NCI-H2081 treated with DMSO at 0.1 percent for 48 hours (cell line): ENCODE data around the gene PEF1.

Experiments used
- DNase-seq: peaks from one replicate; lab custom pipeline; 2025; lab: John Stamatoyannopoulos, UW

The PEF1 gene

DNA sequence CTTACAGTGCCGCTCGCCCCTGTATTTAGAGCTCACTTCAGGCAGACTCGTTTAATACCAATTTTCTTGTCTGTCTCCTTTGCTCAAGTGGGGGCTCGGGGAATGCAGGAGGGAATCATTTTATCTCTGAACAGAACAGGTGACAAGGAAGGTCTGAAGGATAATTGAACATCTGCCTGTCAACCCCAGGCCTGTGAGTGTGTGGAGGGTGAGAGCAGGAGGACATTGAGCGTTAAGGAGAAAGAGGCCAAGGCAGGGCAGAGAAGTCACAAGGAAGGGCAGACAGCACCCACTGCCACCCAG lies 9.7 kb upstream of the PEF1 start:
- no peak for DNase-seq

DNA sequence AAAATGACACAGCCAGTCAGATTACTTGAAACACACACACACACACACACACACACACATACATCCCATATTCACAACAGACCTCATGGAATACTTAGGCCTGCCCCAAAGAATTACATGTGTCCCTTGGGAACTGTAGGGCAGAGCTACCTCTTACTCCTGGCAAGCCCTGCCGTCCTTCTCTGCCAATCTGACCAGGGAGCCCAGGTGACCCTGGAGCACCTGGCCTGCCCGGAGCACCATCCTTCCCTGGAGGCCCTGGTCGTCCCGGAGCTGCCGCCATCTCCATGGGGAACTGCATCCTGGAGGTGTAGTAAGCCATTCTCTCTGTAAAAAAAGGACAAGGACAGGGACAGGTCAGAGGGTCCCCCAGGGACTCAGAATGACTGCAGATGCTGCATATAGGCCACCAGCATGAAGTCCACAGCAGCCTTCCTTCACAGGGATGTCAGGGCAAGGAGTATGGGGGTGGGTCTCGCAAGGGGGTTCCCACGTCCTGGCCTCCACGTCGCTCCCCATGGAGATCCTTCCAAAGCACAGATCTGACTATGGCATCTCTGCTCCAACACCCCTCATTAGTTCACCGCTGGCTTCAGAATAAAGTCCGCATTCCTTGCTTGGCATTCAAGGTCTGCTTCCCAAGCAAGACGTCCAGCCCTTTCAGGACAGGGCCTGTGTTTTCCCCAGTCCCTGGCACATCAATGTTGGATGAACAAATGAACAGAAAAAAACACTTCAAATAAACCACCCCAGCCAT lies 9.2 kb upstream of the PEF1 start:
- DNase-seq: no peak

DNA sequence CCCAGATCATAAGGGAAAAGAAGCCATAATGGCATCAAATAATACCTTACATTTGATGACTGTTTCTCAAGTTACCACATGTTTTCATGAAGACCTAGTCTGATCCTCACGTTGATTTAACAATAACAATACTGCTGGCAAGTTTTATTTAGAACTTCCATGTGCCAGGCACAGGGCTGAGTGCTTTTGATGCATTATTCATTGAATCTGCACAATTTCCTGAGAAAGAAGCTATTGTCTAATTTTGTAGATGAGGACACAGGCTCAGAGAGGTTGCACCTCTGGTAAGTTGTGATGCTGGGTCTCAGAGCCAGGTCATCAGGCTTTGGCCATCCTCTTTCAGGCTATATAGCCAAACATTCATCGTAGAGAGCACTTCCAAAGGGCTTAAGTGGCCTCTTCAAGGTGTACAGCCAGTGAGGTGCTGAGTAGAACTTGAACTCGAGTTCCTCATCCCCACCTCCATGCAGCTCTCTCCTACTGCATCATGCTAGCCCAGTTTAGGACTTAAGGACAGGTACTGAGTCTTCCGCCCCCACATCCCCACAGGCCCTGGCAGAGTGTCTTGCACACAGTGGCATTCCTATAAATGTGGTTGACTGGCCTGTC lies 8.3 kb upstream of the PEF1 start:
- no peak for DNase-seq

DNA sequence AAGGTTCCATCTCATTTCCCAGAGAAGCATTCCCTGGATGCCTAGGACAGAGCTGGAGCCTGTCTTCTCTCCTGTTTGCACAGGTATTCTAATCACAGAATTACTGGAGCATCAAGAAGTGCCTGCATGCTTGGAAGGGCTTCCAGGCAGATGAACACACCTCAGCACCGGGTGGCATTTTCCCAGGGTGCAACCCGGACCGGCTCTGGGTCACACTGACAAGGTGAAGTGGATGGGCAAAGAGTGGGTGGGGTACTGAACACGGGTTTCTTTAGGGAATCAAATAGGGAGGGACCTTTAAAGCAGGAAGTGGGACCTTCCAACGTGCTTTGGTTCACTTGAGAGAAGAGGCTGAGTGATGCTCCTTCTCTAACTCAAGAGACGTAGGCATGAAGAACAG lies 7.1 kb upstream of the PEF1 start:
- no peak for DNase-seq

DNA sequence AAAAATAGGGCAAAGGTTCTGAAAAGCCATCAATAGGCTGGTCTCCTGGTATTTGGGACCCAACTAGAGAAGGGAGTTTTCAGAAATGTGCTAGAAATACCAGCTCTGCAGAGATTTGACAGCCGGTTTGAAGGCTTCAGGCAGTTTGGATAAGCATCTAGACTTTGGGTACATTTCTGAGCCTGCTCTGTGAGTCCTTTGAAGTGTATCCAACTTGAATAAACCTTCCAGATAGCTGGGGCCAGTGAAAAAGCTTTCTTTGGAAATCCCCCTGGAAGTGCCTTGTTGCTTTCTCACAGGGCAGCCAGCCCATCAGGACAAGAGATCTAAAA lies 6.4 kb upstream of the PEF1 start:
- DNase-seq: no peak

DNA sequence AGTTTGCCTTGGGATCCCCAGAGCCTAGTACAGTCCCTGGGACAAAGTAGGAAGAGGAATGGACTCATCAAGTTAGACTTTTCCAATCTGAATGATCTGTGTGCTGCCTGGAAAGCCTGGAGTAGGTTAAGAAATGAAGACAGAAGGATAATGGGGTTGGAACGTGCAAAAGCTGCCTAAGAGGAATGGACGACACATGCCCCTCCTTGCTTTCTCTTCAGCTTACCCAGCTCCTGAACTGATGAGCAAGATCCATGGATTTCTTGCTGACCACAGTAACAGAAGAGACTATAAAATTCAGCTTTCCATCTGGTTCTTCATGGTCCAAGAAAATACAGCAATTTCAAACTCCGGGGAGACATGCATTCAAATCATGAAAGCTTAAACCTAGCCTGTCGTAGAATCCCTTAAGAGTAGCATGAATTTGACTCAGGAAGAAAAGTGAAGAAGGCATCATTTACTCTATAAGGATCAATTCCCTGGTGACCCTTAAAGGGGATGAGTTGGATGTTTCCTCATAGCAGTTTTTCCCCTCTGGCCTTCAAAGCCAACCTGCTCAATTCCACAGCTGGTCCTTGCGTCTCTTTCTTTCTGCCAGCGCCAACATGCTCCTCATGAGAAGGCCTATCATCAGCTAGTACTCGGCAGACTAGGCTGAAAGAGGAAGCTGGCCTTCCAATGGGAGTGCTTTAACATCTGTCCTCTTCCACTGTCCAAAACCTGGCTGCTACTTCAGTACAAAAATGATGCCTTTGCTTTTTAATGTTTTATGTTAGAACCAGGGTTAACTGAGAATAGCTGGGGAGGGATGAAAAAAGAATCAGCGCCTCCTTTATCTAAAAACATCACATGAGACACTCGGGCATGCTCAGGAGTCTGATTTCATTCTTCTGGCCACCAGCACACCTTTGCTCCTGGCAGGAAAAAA lies 5.7 kb upstream of the PEF1 start:
- no peak for DNase-seq

DNA sequence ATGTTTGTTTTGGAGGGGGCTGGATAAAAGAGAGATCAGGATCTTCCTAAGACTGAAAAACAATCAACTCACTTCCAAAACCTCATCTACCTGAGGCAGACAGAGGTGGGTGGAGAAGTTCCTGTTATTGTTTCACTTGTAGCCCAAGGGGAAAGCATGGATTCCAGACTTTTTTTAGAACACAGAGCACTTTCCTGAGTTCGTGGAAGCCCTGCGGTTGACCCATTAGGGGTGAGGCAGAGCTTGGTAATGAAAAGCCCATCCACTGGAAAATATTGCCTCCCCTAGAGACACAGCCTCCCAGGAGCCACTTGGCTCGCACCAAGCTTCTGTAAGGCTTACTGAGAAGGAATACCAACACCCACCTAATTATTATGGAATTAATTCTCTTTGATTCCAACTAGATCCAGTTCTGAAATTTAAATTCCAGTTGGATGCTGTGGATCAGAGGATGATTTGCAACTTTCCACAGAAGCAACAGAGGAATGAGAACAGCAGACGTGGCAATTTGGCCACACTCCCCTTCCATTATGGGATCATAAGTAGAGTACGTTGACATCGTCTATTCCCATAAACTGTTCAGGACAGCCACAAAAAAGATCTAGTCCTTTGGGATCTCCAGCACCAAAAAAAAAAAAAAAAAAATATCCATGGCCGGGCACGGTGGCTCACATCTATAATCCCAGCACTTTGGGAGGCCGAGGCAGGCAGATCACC lies 4.1 kb upstream of the PEF1 start:
- DNase-seq: no peak

DNA sequence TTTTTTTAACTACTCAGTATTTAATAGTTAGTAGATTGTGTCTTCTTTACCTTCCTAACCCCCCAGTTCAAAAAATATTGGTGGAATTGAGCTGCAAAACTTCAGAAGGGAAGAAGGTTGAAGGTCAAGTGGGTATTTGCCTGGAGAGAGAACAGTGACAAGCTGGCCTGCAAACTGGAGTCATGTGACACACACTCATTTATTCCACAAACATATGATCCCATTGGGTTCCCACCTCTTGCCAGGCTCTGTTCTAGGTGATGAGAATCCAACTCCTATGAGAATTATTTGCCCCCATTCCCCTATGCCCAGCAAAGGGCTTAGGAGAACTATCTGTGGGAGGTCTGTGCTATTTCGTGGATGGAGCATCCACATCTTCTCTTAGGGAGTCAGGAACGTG lies 3.5 kb upstream of the PEF1 start:
- no peak for DNase-seq

DNA sequence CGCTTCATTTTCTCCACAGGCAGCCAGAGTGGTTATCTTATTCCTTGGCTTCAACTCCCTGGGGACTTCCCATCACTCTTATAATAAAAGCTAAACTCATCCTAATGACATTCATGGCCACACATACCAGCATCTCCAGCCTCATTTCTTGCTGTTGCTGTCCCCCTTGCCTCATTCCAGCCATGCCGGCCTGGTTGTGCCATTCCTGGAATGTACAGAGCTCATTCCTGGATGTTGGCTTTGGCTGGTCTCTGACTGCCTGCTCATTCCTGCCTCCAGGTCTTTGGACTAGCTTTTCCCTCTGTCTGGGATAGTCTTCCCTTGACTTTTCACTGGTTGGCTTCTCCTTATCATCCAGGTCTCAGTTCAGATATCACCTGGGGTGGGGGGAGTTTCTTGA lies 2.4 kb upstream of the PEF1 start:
- no peak for DNase-seq

DNA sequence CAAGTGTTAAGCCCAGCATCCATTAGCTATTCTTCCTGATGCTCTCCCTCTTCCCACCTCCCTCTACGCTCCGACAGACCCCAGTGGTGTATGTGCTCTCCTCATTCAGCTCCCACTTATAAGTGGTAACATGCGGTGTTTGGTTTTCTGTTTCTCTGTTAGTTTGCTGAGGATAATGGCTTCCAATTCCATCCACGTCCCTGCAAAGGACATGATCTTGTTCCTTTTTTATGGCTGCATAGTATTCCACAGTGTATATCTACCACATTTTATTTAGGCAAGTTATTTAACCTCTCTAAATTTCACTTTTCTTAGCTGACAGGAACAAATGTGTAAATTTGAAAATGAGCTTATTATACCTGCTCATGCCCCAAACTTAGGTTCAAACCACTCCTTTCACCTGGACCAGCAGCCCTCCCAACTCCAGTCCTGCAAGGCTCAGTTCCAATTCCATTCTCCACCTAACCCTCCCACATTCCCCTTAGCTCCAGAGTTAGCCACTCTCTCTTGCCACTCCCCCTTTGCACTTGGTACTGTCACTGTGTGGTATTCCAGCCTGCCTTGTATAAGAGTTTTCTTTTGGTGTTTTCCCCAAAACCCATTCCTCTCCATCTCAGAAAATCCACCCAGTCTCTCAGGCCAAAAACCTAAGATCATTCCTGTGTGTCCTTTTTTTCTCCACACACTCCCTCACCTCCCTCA lies 1.7 kb upstream of the PEF1 start:
- no peak for DNase-seq

DNA sequence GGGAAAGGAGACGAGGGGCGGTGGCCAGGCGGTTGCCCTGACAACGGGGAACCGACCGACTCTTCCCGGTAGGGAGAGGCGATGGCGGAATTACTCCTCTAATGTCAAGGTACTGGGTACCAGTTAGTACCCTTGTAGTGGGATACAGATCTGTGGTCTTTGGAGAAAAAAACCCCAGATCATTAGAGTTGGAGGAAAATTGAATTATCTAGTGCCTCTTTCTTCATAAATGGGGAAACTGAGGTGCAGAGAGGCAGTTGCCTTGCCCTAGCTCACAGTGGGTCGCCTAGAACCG lies 545 bp upstream of the PEF1 start:
- no peak for DNase-seq

DNA sequence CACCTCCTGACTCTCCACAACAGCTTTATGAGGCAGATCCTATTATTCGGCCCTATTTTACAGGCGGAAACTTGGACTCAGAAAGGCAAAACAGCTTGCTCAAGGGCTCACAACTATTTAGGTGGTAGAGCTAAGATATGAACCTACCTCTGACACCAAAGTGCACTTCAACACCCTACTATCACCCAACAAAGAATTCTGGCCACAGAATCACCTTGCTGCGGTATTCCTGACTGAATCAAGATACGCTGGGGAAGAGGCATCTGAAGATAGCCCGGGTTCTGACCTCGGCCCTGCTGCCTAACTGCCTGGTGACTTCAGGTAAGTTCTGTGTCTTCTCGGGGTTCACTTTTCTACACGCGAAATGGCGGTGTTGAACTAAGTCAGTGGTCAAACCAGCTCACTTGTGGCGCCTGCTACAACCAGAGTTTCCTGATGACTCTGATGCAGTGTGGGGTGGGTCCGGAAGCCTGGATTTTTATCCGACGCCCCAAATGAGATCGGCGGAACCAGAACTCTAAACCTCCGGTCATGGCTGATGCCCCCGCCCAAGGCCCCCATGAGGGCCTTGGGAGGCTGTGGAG lies 608 bp downstream of the PEF1 start:
- no peak for DNase-seq

DNA sequence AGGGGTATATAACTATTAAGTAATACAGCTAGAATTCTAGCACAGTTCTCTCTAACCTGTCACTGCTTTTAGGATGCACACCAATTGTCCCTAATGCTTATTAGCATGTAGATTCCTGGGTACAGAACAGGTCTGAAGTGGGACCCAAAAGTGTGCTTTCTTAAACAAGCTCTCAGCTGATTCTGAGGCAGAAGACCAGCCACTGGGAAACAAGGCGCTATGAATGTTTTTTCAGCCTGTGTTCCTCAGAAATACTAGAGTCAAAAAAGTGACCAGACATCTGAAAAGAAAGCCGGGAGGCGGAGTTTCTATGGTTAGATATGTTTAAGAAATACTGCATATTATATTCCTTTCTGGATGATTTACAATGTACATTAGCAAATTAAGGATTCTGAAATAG lies 1.8 kb downstream of the PEF1 start:
- DNase-seq: no peak

DNA sequence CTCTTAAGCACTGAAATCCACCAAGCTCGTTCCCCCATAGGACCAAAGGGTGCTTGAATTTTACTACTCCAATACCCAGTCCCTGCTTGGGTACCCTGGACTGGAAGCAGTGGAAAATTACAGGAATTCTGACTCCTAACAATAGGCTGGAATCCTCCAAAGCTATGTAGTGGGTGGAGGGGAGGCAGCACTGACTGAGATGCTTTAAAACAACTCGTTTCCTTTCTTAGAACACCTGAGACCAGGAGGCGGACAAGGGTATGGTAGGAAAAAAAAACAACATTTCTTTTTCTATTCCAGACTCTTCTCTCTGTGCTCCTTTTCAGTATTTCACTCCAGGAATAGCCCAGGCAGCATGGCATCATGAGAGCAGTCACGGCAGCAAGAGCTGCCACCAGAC lies 2.3 kb downstream of the PEF1 start:
- DNase-seq: no peak

DNA sequence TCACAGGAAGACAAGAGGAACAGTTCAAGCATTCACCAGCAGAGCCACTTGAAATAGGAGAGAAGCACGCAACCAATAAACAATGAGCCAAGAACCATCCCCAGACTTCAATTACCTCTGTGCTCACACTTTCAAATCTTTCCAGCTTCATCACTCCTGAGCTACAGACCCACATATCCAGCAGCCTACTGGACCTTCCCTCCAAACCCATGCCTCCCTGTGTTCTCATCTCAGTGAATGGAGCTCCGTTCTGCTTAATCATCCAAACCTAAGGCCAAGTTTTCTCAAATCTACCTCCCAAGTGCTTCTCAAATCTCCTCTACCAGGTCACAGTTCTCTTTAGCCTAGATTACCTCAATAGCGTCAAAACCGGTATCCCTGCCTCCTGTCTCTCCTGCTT lies 3.7 kb downstream of the PEF1 start:
- no peak for DNase-seq

DNA sequence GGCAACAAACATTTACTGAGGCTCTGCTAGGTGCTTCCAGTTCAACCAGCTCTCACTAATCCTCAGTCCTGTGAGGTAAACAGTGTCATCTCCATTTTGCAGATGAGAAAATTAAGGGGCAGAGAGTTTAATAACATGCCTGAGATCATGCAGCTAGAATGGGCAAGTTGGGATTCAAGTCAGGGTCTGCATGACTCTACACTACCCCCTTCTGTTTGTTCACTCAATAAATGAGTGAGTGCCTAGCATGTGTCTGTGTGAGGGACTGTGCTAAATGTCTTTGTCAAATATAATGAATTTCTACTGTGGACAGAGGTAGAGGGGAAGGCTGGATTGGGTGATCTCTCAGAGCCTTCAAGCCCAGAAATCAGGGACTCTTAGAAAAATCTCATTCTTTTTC lies 4.5 kb downstream of the PEF1 start:
- no peak for DNase-seq

DNA sequence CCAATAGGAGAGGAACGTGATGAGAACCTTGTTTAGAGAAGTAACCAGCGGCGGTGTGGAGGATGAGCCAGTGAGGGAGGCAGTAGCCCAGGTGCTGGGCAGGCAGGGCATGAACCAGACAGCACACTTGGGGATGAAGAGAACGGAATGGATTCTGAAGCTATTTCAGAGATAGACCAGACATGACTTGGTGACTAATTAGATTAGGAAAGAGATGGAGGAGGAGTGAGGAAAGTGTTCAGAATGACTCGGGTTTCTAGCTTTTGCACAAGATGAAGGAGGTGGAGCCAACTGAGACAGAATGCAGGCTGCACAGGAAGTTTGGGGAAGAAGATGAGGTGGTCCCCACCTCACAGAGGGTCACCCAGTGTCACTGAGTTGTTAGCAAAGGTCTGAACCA lies 5.1 kb downstream of the PEF1 start:
- no peak for DNase-seq

DNA sequence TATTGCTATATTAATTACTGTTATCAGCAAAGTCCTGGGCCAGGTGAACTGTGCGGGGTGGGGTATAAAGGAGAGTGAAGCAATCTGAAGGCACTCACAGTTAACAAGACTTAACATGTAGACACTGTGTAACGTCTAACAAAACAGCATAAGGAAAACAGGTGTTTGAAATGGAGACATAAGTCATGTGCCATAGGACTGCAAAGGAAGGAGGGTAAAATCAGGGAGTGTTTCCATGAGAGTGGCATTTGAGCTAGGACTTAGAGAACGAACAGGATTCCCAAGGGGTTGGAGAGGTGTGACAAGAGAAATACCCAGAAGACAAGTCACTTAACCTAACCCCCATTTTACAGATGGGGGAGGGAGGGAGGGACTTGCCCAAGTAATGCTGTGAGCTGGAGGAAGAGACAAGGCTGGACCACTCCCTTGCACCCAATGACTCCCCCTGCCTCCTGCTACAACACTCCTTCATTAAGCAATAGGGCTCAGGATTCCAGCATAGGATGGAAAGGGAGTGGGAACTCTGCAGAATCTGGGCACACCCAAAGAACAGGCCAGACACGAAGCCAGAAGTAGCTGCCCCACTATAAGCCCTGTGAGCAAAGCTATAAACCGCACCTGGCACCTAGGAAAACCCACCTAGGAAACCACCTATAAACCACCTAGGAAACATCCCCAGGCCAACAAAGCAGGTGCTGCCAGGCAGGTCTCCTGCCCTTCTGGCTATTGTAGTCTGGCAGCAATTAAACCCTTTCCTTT lies 6.6 kb downstream of the PEF1 start:
- DNase-seq: no peak

DNA sequence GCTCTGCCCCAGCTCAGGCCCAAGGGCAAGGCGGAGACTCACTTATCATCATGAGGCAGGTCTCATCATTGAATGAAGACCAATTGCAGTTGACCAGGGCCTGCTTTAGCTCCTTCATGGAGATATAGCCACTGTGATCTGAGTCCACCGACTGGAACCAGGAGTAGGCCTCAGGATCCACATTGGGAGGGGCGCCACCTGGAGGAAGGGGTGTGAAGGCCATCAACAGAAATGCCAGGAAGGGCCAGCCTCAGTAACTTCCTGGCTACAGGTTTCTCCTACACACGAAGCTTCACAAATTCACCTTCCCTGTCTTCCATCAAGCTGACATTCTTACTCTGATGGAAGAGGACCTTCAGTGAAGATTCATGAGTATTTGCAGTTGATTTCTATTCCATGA lies 11.6 kb downstream of the PEF1 start:
- DNase-seq: no peak

DNA sequence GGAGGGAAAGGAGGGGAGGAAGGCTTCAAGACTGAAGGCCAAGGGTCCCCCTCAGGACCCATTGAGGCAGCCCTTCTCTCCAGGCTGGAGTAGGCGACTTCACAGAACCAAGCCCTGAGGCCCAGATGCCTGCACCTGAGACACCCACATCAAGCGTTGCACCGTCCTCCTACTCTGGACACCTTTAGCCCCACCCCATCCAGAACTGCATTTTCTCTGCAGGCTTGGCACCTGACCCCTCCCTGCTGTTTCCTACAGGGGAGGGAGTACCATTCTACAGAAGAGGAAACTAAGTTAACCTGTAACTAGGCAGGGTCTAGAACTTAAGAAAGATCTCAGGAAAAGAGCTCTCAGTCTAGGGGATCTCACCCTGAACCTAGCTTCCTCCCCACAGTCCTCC lies 12.0 kb downstream of the PEF1 start:
- DNase-seq: no peak

DNA sequence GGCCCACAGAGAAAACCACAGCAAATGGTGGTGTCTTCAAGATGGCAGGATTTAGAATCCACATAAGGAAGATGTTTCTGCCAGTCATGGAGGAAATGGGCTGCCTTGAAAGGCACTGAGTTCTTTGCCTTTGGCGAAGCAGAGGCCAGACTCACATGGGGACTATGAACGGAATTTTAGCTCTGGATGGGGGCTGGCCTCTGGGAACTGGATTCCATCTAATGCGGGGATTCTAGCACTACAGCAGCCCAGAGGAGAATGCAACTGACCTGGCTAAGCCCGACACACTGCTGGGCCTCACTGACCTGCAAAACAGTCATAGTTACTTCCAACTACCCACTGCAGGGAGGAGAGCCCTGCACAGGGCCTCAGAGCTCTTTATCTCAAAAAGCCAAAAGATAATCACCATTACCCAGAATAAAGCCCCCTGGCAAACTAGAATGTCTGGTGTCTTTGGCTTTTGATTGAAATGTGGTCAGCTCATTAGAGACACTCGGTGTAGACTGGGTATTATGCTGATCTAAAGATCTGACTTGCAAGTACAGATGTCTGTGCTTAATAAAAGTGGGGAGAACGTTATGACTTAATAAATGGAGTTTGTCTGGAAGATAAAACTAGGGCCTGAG lies 15.6 kb downstream of the PEF1 start:
- no peak for DNase-seq
